Activated naive CD4-positive, alpha-beta T cell treated with anti-CD3 and anti-CD28 coated beads, Interleukin-2, amount 10 ng/mL, durations not matched to agents 5 hours and 36 hours (primary cell): ENCODE results near the gene HEBP1. TPM values are rescaled to one million over a fixed set of nuclear protein-coding genes. Genes with fewer than 3 reads are reported as not detected.

Experiments
- total RNA-seq, 2 experiments: library from RNA; stranded (reverse); gene quantifications; one replicate each; pipeline ENCODE4 v1.2.3, GENCODE V29; 2021

The HEBP1 gene, protein sequence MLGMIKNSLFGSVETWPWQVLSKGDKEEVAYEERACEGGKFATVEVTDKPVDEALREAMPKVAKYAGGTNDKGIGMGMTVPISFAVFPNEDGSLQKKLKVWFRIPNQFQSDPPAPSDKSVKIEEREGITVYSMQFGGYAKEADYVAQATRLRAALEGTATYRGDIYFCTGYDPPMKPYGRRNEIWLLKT
- 10 to 100 TPM; 17.1 to 17.9 TPM for total RNA-seq

DNA sequence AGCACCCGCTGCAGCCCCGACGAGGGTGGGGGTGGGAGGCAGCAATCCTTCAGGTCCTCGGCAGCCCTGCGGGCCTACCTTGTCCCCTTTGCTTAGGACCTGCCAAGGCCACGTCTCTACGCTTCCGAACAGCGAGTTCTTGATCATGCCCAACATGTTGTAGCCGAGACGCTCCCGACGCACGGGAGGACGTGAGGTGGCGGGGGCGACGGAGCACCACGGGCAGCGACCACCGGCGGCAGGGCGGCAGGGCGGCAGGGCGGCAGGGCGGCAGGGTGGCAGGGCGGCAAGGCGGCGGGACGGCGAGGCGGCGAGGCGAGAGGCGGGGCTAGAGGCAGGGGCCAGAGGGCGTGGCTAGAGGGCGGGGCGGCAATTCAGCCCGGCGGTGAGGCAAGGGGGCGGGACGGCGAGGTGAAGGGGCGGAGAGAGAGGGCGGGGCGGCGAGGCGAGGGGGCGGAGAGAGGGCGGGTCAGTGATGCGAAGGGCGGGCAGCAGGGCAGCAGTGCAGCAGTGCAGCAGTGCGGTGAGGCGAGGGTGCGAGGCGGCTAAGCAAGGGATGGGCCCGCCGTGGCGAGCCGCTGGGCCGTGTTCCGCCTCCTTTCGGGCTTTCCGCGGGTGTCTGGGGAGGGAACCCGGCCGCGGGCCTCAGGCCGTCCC is at the start of gene HEBP1:
TSS of gene HEBP1 (minus strand) at position 307 of the 657 bp plus-strand sequence. CDS start at position 156, 151 bp downstream.

DNA sequence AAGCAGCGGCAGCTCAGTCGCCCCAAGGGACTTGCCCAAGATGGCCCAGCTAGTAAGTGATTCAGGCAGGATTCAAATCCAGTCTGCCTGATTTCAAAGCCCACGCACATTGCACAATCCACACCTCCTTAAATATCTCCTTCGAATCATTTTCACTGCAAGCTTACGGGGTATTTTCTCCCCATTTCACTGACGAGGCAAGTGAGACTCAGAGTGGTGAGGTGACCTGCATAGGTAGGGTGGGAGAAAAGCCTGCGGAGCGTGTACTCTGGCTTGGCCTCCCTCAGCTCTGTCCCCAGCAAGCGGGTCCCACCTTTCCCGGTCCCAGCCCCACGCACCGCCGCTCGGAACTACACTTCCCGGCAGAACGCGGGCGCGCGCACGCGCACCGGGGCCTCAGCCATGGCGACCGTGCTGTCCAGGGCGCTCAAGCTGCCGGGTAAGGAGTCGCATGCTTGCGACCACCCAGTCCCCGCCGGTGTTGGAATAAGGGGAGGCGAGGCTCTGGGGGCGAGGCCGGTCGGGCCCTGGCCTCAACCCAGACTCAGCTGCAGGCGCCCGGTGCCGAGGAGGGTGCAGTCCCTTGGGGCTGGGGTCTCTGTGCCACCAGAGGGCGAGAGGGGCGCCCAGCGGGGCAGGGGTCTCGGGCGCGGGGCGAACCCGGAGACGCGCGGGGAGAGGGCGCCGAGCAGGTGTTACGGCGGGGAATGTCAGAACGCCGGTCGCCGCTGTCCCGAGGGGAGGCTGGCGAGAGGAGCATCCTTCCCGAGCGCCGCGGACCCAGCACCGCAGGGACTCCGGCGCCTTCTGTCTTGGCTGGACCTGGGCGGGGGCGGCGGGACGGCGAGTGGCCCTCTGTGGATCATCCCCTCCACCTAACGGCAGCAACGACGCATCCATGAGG is 44.2 kb upstream of the HEBP1 start, which contains the start of gene FAM234B:
TSS of gene FAM234B (plus strand) at position 380 of the 904 bp plus-strand sequence. CDS start at position 403, 23 bp downstream.

DNA sequence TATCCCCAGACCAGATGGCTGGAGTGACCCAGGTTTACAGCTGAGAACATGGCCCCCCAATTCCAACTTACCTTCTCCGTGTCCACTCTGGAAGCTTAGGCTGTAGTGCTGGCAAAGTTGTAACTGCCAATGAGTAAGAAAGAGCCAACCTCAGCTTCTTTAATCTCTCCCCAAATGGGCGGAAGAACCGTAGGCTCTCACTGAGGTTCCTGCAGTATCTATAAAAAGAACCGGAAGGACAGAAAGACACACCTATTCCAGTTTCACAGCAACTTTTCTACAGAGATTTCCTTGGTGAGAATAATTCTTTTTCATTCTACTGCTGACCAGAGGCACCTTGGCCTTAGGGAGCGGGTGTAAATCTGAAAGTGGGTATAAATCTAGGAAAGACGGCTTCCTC is 48.0 kb downstream of the HEBP1 start, which contains the start of gene GPRC5D:
TSS of gene GPRC5D (minus strand) at position 135 of the 400 bp plus-strand sequence. CDS start 1,786 bp downstream, outside the sequence.

Other genes with a start within 250 kb of the HEBP1 start
- 10 to 100 TPM in 1 of 2 experiments, 1 to 10 TPM in 1; 9.0 to 11.9 TPM for gene APOLD1, start 214.6 kb downstream of the HEBP1 start, total RNA-seq
- 10 to 100 TPM; 54.0 to 63.1 TPM for gene DDX47, start 186.9 kb downstream of the HEBP1 start, total RNA-seq
- gene GPRC5A, start 108.7 kb downstream of the HEBP1 start, total RNA-seq = under 1 TPM; 0.05 to 0.23 TPM
- under 1 TPM; 0.83 to 0.99 TPM for gene GPRC5D, start 48.1 kb downstream of the HEBP1 start, total RNA-seq
- 1 to 10 TPM; 4.0 TPM for gene FAM234B, start 44.1 kb upstream of the HEBP1 start, total RNA-seq
- gene GSG1, start 103.4 kb upstream of the HEBP1 start, total RNA-seq = not detected
- 10 to 100 TPM; 35.6 to 37.6 TPM for gene EMP1, start 196.5 kb upstream of the HEBP1 start, total RNA-seq